ENCODE data around the gene C1orf35. TPM values are rescaled to one million over a fixed set of nuclear protein-coding genes. Genes with fewer than 3 reads are reported as not detected.

C1orf35 gene
- total RNA-seq, 1 donor from 2014 or later, result 20.2 TPM

DNA sequence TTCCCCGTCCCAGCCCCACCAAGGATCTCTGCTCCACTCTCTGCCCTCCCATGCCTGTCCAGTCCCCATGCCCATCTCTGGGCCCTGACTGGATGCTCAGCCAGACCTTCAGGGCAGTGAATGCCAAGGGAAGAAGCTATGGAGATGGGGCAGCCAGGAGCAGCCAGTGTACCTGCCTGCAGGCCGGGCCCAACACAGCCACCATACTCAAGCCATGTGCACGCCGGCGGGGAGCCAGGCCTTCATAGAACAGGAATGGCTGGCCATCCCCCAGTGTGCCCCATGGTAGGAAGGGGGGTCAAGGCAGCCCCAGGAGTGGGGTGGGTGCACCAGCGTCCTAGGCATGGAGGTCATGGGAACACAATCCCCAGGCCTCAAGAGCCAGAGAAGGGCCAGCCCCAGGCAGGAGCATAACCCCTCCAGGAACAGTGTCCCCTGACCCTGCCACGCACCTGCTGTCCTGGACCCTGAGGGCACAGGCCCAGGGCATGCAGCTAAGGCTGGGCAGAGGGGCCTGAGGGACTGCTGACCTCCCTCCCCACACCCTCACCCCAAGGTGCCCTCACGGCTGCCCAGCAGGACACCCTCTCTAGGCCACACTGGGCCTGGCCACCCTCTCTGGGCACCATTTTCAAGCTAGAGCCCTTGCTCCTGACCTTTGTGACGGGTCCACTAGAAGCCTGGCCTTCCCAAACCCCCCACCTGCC is 40.9 kb downstream of the C1orf35 start:
- DNase-seq (ENCODE audit: low spot score in 2 of 2, unreplicated experiment in 2 of 2), result no peak
- no peak overlapping the region for H3K4me3 Mint-ChIP-seq
- H3K9me3 Mint-ChIP-seq, result peaks cover 3% of the 10 kb centered on the region
- peaks cover 9% of the 10 kb centered on the region for H3K4me1 Mint-ChIP-seq
- H3K36me3 Mint-ChIP-seq, result no peaks in the 10 kb centered on the region
- H3K27ac Mint-ChIP-seq, result no peak overlapping the region
- TF ChIP-seq, protein P1, sequence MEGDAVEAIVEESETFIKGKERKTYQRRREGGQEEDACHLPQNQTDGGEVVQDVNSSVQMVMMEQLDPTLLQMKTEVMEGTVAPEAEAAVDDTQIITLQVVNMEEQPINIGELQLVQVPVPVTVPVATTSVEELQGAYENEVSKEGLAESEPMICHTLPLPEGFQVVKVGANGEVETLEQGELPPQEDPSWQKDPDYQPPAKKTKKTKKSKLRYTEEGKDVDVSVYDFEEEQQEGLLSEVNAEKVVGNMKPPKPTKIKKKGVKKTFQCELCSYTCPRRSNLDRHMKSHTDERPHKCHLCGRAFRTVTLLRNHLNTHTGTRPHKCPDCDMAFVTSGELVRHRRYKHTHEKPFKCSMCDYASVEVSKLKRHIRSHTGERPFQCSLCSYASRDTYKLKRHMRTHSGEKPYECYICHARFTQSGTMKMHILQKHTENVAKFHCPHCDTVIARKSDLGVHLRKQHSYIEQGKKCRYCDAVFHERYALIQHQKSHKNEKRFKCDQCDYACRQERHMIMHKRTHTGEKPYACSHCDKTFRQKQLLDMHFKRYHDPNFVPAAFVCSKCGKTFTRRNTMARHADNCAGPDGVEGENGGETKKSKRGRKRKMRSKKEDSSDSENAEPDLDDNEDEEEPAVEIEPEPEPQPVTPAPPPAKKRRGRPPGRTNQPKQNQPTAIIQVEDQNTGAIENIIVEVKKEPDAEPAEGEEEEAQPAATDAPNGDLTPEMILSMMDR (IDR thresholded peaks at IDR 0.05; ENCODE audit: unreplicated experiment), result no peak
- H3K27me3 Mint-ChIP-seq (ENCODE audit: low read depth), result peaks cover 73% of the 10 kb centered on the region

DNA sequence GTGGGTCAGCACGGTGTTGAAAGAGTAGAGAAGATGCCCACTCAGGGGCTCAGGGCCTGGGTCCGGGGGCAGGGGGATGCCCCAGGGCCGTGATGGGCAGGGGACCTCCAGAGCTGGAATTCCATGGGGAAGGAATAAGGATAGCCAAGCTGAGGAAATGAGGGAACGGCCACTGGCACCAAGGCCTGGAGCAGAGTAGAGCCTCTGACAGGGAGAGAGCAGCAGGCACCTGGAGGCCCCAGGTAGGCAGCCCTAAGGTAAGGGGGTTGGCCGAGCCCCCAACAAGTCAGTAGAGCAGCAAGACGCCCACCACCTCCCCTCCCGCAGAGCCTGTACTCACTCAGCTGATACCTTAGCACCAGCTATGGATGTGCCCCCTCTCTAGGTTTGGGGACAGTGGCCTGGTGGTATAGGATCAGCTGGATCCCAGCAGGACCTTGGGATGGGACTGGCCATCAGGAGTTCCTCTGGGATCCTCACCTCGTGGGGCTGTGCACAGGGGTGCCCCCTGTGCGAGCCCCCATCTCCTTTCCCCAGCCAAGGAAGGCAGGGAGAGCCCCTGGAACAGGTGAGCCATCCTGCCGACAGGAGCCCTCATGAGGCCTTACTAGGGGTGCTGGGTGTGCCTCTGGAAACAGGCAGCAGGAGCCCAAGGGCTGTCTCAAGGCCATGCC is 41.6 kb downstream of the C1orf35 start:
- no peaks in the 10 kb centered on the region for H3K36me3 Mint-ChIP-seq
- H3K4me1 Mint-ChIP-seq, result peaks cover 9% of the 10 kb centered on the region
- no peak for DNase-seq (ENCODE audit: low spot score in 2 of 2, unreplicated experiment in 2 of 2)
- H3K4me3 Mint-ChIP-seq, result peak overlapping the region; percentile 70
- H3K27me3 Mint-ChIP-seq (ENCODE audit: low read depth), result peaks cover 73% of the 10 kb centered on the region
- TF ChIP-seq, protein P1 (IDR thresholded peaks at IDR 0.05; ENCODE audit: unreplicated experiment), result no peak
- H3K27ac Mint-ChIP-seq, result no peak overlapping the region
- H3K9me3 Mint-ChIP-seq, result peaks cover 4% of the 10 kb centered on the region

DNA sequence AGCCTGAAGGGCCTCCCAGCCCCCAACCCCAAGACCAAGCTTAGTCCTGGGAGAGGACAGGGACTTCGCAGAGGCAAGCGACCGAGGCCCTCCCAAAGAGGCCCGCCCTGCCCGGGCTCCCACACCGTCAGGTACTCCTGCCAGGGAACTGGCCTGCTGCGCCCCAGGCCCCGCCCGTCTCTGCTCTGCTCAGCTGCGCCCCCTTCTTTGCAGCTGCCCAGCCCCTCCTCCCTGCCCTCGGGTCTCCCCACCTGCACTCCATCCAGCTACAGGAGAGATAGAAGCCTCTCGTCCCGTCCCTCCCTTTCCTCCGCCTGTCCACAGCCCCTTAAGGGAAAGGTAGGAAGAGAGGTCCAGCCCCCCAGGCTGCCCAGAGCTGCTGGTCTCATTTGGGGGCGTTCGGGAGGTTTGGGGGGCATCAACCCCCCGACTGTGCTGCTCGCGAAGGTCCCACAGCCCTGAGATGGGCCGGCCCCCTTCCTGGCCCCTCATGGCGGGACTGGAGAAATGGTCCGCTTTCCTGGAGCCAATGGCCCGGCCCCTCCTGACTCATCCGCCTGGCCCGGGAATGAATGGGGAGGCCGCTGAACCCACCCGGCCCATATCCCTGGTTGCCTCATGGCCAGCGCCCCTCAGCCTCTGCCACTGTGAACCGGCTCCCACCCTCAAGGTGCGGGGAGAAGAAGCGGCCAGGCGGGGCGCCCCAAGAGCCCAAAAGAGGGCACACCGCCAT is 42.5 kb downstream of the C1orf35 start:
- H3K4me1 Mint-ChIP-seq, result peaks cover 9% of the 10 kb centered on the region
- peaks cover 74% of the 10 kb centered on the region for H3K27me3 Mint-ChIP-seq (ENCODE audit: low read depth)
- H3K4me3 Mint-ChIP-seq, result peak overlapping the region; percentile 70
- H3K36me3 Mint-ChIP-seq, result no peaks in the 10 kb centered on the region
- TF ChIP-seq, protein P1 (IDR thresholded peaks at IDR 0.05; ENCODE audit: unreplicated experiment), result no peak
- H3K27ac Mint-ChIP-seq, result no peak overlapping the region
- peaks cover 8% of the 10 kb centered on the region for H3K9me3 Mint-ChIP-seq
- DNase-seq (ENCODE audit: low spot score in 2 of 2, unreplicated experiment in 2 of 2), result no peak

DNA sequence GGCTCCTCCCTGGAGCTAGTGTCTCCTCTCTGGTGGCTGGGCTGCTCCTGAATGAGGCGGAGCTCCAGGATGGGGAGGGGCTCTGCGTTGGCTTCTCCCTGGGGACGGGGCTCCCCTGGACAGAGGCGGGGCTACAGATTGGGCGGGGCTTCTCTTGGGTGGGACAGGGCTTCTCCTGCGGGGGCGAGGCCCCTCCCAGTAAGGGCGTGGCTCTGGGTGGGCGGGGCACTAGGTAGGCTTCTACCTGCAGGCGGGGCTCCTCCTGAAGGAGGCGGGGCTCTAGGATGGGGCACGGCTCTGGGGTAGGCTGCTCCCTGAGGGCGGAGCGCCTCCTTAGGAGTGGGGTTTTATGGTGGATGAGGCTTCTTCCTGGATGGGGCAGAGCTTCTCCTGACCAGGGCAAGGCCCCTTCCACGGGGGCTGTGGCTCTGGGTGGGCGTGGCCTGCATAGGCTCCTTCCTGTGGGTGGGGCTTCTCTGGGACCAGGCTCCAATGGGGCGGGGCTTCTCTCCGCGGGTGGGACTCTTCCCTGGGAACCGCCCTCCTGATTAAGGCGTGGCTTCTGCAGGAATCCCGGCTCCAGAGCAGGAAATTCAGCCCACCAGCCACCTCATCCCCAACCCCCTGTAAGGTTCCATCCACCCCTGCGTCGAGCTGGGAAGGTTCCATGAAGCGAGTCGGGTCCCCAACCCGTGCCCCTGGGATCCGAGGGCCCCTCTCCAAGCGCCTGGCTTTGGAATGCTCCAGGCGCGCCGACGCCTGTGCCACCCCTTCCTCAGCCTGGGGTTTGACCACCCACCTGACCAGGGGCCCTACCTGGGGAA is 43.3 kb downstream of the C1orf35 start:
- TF ChIP-seq, protein P1 (IDR thresholded peaks at IDR 0.05; ENCODE audit: unreplicated experiment), result no peak
- H3K4me1 Mint-ChIP-seq, result peaks cover 9% of the 10 kb centered on the region
- H3K9me3 Mint-ChIP-seq, result peaks cover 8% of the 10 kb centered on the region
- H3K27ac Mint-ChIP-seq, result peak overlapping the region; percentile 12
- H3K36me3 Mint-ChIP-seq, result no peaks in the 10 kb centered on the region
- H3K4me3 Mint-ChIP-seq, result peak overlapping the region; percentile 70
- DNase-seq (ENCODE audit: low spot score in 2 of 2, unreplicated experiment in 2 of 2), result peak; percentile 90 to 95
- peaks cover 72% of the 10 kb centered on the region for H3K27me3 Mint-ChIP-seq (ENCODE audit: low read depth)

DNA sequence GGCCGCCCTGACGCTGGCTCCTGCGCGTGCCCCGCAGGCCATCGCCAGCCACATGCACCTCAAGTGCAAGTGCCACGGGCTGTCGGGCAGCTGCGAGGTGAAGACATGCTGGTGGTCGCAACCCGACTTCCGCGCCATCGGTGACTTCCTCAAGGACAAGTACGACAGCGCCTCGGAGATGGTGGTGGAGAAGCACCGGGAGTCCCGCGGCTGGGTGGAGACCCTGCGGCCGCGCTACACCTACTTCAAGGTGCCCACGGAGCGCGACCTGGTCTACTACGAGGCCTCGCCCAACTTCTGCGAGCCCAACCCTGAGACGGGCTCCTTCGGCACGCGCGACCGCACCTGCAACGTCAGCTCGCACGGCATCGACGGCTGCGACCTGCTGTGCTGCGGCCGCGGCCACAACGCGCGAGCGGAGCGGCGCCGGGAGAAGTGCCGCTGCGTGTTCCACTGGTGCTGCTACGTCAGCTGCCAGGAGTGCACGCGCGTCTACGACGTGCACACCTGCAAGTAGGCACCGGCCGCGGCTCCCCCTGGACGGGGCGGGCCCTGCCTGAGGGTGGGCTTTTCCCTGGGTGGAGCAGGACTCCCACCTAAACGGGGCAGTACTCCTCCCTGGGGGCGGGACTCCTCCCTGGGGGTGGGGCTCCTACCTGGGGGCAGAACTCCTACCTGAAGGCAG is 44.0 kb downstream of the C1orf35 start:
- peaks cover 8% of the 10 kb centered on the region for H3K9me3 Mint-ChIP-seq
- H3K36me3 Mint-ChIP-seq, result no peaks in the 10 kb centered on the region
- peaks cover 74% of the 10 kb centered on the region for H3K27me3 Mint-ChIP-seq (ENCODE audit: low read depth)
- DNase-seq (ENCODE audit: low spot score in 2 of 2, unreplicated experiment in 2 of 2), result no peak
- H3K27ac Mint-ChIP-seq, result no peak overlapping the region
- peak overlapping the region; percentile 70 for H3K4me3 Mint-ChIP-seq
- TF ChIP-seq, protein P1 (IDR thresholded peaks at IDR 0.05; ENCODE audit: unreplicated experiment), result no peak
- peaks cover 9% of the 10 kb centered on the region for H3K4me1 Mint-ChIP-seq

Measured in mesothelial cell of epicardium (in vitro differentiated cells).